Measurements from ENCODE around the gene ARHGAP23. TPM values are rescaled to one million over a fixed set of nuclear protein-coding genes. Genes with fewer than 3 reads are reported as not detected.

The ARHGAP23 gene
- total and polyA plus RNA-seq, 10 of the 15 experiments (the other 5 are each of a cell fraction or from before 2014, with no cell fraction given) = 0.23 to 5.8 (median 2.1) TPM

DNA sequence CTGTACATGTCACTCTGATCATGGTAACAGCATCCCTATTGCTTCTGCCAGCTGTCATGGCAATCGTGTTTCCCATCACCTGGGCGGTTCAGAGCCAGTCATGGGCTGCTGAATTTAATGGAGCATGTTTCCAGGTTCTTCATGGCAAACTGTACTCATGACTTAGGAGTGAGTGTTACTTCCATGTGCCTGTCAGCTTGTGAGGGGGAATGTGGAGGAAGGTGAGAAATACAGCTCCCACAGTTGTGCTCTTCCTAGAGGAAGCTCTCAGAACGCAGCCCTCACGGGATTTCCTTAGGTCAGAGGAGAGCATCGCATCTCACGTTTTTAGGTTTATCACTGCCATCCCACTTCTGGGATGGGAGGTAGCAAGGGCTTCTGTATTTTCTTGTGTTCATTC is 28.0 kb upstream of the ARHGAP23 start (continued):
- TF ChIP-seq RB1 (IDR thresholded peaks at IDR 0.05; ENCODE audit: borderline replicate concordance) = no peak

DNA sequence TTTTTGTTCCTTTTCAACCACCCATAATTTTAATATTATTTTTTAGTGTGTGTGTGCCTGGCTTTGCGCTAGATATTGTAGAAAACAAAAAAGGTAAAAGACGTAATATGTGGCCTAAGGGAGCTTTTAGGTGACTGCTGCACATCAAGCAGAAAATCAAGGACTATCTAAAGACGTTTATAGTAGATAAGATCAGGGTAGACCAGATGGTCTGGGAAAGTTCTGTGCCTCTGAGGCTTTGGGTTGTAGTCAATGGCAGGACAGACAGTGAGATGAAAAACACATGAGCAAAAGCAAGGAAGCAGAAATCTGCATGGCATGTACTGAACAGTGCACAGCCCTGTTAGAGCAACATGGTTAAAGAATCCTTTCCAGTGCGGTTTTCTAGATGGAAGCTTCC is 26.8 kb upstream of the ARHGAP23 start:
- H2AFZ ChIP-seq (ENCODE audit: control insufficient read depth, low read depth, low read length) = no peak overlapping the region
- no peak for ATAC-seq
- no peak overlapping the region for H3K27ac ChIP-seq (ENCODE audit: control insufficient read depth, insufficient read depth)
- no peaks in the 10 kb centered on the region for H3K9me3 ChIP-seq (replicated peaks; ENCODE audit: control insufficient read depth, insufficient read depth, low read length)
- in situ Hi-C loops (cut with MboI) (no loop called here), intact Hi-C loops (cut with micrococcal nuclease; ENCODE audit: unreplicated experiment) (no loop called here)
- RAD21 ChIA-PET (ENCODE audit: unreplicated experiment) = no interaction called here
- H3K4me2 ChIP-seq (ENCODE audit: control insufficient read depth, insufficient read depth) = no peak overlapping the region
- no TSS peak for BruUV-seq (replicated peaks)
- H3K4me1 ChIP-seq (ENCODE audit: control insufficient read depth, insufficient read depth, low read length) = no peaks in the 10 kb centered on the region
- H3K9ac ChIP-seq (ENCODE audit: control insufficient read depth, insufficient read depth, low read length) = no peak overlapping the region
- FAIRE-seq = no peak
- no peaks in the 10 kb centered on the region for H4K20me1 ChIP-seq (ENCODE audit: control insufficient read depth, insufficient read depth)
- CTCF ChIA-PET = interaction anchor here (3.5 kb wide), 1 partner anchor 52 kb away, joined by 20 read pairs; no protein-coding TSS in a partner anchor
- TF ChIP-seq MLLT1 (IDR thresholded peaks at IDR 0.05) = no peak
- no peak for TF ChIP-seq ZBTB4 (CRISPR knock-in tag; IDR thresholded peaks at IDR 0.05)
- no peak for TF ChIP-seq SUPT20H (IDR thresholded peaks at IDR 0.05; ENCODE audit: borderline replicate concordance, control insufficient read depth, low read depth, low read length)
- TF ChIP-seq MEF2B (IDR thresholded peaks at IDR 0.05; ENCODE audit: partially characterized antibody, poor library complexity, severe bottlenecking) = no peak
- TF ChIP-seq, protein P1, sequence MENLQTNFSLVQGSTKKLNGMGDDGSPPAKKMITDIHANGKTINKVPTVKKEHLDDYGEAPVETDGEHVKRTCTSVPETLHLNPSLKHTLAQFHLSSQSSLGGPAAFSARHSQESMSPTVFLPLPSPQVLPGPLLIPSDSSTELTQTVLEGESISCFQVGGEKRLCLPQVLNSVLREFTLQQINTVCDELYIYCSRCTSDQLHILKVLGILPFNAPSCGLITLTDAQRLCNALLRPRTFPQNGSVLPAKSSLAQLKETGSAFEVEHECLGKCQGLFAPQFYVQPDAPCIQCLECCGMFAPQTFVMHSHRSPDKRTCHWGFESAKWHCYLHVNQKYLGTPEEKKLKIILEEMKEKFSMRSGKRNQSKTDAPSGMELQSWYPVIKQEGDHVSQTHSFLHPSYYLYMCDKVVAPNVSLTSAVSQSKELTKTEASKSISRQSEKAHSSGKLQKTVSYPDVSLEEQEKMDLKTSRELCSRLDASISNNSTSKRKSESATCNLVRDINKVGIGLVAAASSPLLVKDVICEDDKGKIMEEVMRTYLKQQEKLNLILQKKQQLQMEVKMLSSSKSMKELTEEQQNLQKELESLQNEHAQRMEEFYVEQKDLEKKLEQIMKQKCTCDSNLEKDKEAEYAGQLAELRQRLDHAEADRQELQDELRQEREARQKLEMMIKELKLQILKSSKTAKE (IDR thresholded peaks at IDR 0.05; ENCODE audit: low read depth, poor library complexity, severe bottlenecking) = no peak
- TF ChIP-seq IKZF2 (IDR thresholded peaks at IDR 0.05) = no peak
- no peak for TF ChIP-seq ZSCAN29 (IDR thresholded peaks at IDR 0.05)
- TF ChIP-seq, protein P2, sequence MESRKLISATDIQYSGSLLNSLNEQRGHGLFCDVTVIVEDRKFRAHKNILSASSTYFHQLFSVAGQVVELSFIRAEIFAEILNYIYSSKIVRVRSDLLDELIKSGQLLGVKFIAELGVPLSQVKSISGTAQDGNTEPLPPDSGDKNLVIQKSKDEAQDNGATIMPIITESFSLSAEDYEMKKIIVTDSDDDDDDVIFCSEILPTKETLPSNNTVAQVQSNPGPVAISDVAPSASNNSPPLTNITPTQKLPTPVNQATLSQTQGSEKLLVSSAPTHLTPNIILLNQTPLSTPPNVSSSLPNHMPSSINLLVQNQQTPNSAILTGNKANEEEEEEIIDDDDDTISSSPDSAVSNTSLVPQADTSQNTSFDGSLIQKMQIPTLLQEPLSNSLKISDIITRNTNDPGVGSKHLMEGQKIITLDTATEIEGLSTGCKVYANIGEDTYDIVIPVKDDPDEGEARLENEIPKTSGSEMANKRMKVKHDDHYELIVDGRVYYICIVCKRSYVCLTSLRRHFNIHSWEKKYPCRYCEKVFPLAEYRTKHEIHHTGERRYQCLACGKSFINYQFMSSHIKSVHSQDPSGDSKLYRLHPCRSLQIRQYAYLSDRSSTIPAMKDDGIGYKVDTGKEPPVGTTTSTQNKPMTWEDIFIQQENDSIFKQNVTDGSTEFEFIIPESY (IDR thresholded peaks at IDR 0.05) = no peak
- TF ChIP-seq POU2F2 (IDR thresholded peaks at IDR 0.05; ENCODE audit: borderline replicate concordance, low read depth, low read length) = no peak
- no peak for TF ChIP-seq WRNIP1 (IDR thresholded peaks at IDR 0.05; ENCODE audit: borderline replicate concordance, low read depth, low read length)
- TF ChIP-seq RAD51 (IDR thresholded peaks at IDR 0.05) = no peak
- H3K4me3 ChIP-seq = no peak overlapping the region
- SMC1A ChIA-PET (ENCODE audit: uncharacterized antibody, unreplicated experiment) = no interaction called here
- WGBS (ENCODE audit: insufficient coverage, insufficient replicate concordance, low lambda C conversion rate, missing lambda C conversion rate) = 71% methylated on average over 4 of the region's 4 CpGs
- H3K27me3 ChIP-seq (replicated peaks in 1 of 2; ENCODE audit: control insufficient read depth in 2 of 2, insufficient read depth in 2 of 2, low read length in 1 of 2) = no peaks in the 10 kb centered on the region
- H3K79me2 ChIP-seq (ENCODE audit: control insufficient read depth, insufficient read depth, low read length) = no peaks in the 10 kb centered on the region
- POLR2A ChIA-PET = no interaction called here
- DNase-seq (ENCODE audit: low read depth, low spot score) = no peak
- H3K36me3 ChIP-seq (ENCODE audit: control insufficient read depth in 2 of 2, insufficient read depth in 2 of 2, low read length in 1 of 2) = peaks cover 5 to 9% of the 10 kb centered on the region in 2 experiments; a peak in 3 of 4 replicates
